GM12892 (cell line): ENCODE data around the gene BCL11B.

Source experiments
- POLR2A ChIP-seq: IDR thresholded peaks from 2 replicates; pipeline ENCODE4 v1.6.1; 2011; ENCODE audit warnings: low read depth, low read length, control low read depth
- POLR2AphosphoS5 ChIP-seq: IDR thresholded peaks from 2 replicates; pipeline ENCODE4 v1.6.1; 2011; ENCODE audit warnings: low read depth, low read length, control low read depth
- TAF1 ChIP-seq: IDR thresholded peaks from 2 replicates; pipeline ENCODE4 v1.6.1; 2011; ENCODE audit warnings: low read depth, mild to moderate bottlenecking, control low read depth, low read length, borderline replicate concordance

DNA sequence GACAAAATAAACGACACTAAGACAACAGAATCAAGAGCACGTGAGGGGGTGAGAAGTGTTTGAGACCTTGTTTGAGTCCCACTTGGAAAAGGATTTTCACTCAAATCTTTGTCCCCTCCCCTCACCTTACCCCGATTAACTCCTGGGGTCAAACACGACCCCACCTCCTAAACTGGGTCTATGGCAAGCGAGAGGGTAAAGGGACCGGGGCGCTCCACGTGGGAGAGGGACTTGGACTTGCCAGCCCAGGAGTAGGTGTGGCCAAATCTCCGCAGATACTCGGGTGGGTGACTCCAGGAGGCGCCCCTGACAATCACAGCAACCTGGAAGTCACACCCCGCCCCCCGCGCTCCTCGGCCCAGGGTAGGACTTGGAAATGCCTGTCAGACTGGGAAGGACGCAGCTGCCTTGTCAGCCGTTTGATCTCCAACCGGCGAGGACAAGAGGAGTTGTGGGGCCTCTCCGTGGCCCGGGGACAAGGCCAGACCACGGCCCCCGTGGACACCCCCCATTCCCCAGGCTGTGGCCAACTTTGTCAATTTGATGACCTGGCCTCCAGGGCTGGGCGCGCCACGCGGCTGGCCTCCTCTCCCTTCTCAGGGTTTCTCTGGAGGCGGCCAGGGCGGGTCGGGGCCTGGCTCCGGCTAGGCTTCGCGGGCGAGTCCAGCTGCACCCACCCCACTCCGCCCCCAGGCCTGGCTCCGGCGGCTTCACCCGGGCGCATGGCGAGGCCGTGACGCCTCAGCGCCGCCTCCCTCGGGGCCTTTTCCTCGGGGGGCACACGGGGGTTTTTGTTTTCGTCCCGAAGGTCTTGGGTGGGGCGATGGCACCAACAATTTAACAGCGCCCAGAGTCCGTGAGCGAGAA lies 1.1 kb upstream of the BCL11B start:
- no peak for TF ChIP-seq POLR2A
- TF ChIP-seq POLR2AphosphoS5 = no peak
- no peak for TF ChIP-seq TAF1
